ENCODE data around the gene WTAP. TPM values are rescaled to one million over a fixed set of nuclear protein-coding genes. Genes with fewer than 3 reads are reported as not detected.
"Not testable (repeated sequence)": the region's sequence is repeated elsewhere in the genome, so short reads cannot be mapped to it uniquely, and the experiment has no call there.

Gene WTAP
- total RNA-seq, 2 experiments from 2014 or later: 211 to 227 TPM

- peaks cover 39% of the 10 kb centered on the region for H3K4me1 ChIP-seq (ENCODE audit: insufficient read depth, low read length)
- no peaks in the 10 kb centered on the region for H3K9me3 ChIP-seq (ENCODE audit: control insufficient read depth in 1 of 2, insufficient read depth in 1 of 2, low read length in 2 of 2)
- H3K4me3 ChIP-seq (ENCODE audit: low read length): peak overlapping the region; percentile 84
- CTCF ChIA-PET: interaction anchor here (1.3 to 1.5 kb wide), 3 partner anchors 17 to 100 kb away, joined by 3 to 4 read pairs (median 3); no protein-coding TSS in a partner anchor
- peaks cover 54% of the 10 kb centered on the region for H3K36me3 ChIP-seq (ENCODE audit: insufficient read depth, low read length)
- H3K27me3 ChIP-seq (ENCODE audit: control insufficient read depth in 1 of 2, insufficient read depth in 2 of 2, low read length in 2 of 2): no peaks in the 10 kb centered on the region
- Mint-ChIP-seq H3K9me3 (no peaks in the 10 kb centered on the region), H3K4me1 (ENCODE audit: low read depth) (peaks cover 68% of the 10 kb centered on the region), H3K27me3 (no peaks in the 10 kb centered on the region), H3K27ac (peak overlapping the region; percentile 95), H3K36me3 (ENCODE audit: low read depth) (peaks cover 93% of the 10 kb centered on the region), H3K4me3 (peak overlapping the region; percentile 99)
- ATAC-seq (ENCODE audit: poor library complexity) (no peak), DNase-seq (peak in 6 of 14 experiments; percentile 2 to 48 (median 12))
- intact Hi-C loops (cut with DNase I, micrococcal nuclease): loop anchor here (1.0 to 5.0 kb wide), 3 partner anchors 29 to 98 kb away; partner anchors contain the start of genes ACAT2 (in 1 of the 2) and SOD2 (in 1 of the 2)
- POLR2A ChIA-PET: interaction anchor here (0.6 to 5.5 kb wide), 12 partner anchors 9 to 178 kb away, joined by 3 to 176 read pairs (median 10); partner anchors contain the start of genes ACAT2, IGF2R, SOD2 and WTAP
- H3K27ac ChIP-seq (ENCODE audit: low read depth in 1 of 2, low read length in 2 of 2): peak overlapping the region; percentile 88 to 97
- TF ChIP-seq CTCF (IDR thresholded peaks at IDR 0.05): no peak
Measured at GRCh38 chr6:159790956-159791598, 63.8 kb downstream of the WTAP start.

GRCh38 chr6:159794976-159795375 is 67.7 kb downstream of the WTAP start:
- POLR2A ChIA-PET: not testable (repeated sequence)

GRCh38 chr6:159797554-159797953 is 70.2 kb downstream of the WTAP start:
- ChIA-PET POLR2A (no interaction called here), CTCF (no interaction called here)
- no peaks in the 10 kb centered on the region for H3K9me3 ChIP-seq (ENCODE audit: control insufficient read depth in 1 of 2, insufficient read depth in 1 of 2, low read length in 2 of 2)
- H3K9me3 Mint-ChIP-seq: no peaks in the 10 kb centered on the region
- H3K27me3 ChIP-seq (ENCODE audit: control insufficient read depth in 1 of 2, insufficient read depth in 2 of 2, low read length in 2 of 2): no peaks in the 10 kb centered on the region
- peaks cover 80% of the 10 kb centered on the region for H3K36me3 Mint-ChIP-seq (ENCODE audit: low read depth)
- peaks cover 63% of the 10 kb centered on the region for H3K36me3 ChIP-seq (ENCODE audit: insufficient read depth, low read length)
- peaks cover 12% of the 10 kb centered on the region for H3K4me1 ChIP-seq (ENCODE audit: insufficient read depth, low read length)
- H3K4me1 Mint-ChIP-seq (ENCODE audit: low read depth): peaks cover 15% of the 10 kb centered on the region
- no peak for ATAC-seq (ENCODE audit: poor library complexity)
- no peaks in the 10 kb centered on the region for H3K27me3 Mint-ChIP-seq
- intact Hi-C loops (cut with DNase I, micrococcal nuclease): no loop called here
- H3K27ac Mint-ChIP-seq: peak overlapping the region; percentile 8
- no peak overlapping the region for H3K27ac ChIP-seq (ENCODE audit: low read depth in 1 of 2, low read length in 2 of 2)
- TF ChIP-seq CTCF (IDR thresholded peaks at IDR 0.05): no peak
- no peak overlapping the region for H3K4me3 ChIP-seq (ENCODE audit: low read length)
- DNase-seq: no peak
- no peak overlapping the region for H3K4me3 Mint-ChIP-seq

More at GRCh38 chr6:159794976-159795375, 67.7 kb downstream of the WTAP start:
- peak overlapping the region; percentile 40 for H3K4me3 Mint-ChIP-seq
- intact Hi-C loops (cut with DNase I, micrococcal nuclease): loop anchor here (5.0 kb wide), 1 partner anchor 57 kb away; no protein-coding TSS in a partner anchor
- H3K9me3 ChIP-seq (ENCODE audit: control insufficient read depth in 1 of 2, insufficient read depth in 1 of 2, low read length in 2 of 2); H3K9me3 Mint-ChIP-seq; H3K27ac ChIP-seq (ENCODE audit: low read depth in 1 of 2, low read length in 2 of 2); H3K4me3 ChIP-seq (ENCODE audit: low read length); DNase-seq; H3K27ac Mint-ChIP-seq; CTCF ChIA-PET; H3K27me3 ChIP-seq (ENCODE audit: control insufficient read depth in 1 of 2, insufficient read depth in 2 of 2, low read length in 2 of 2); ATAC-seq (ENCODE audit: poor library complexity); H3K27me3 Mint-ChIP-seq: not testable (repeated sequence)
- peaks cover 99% of the 10 kb centered on the region for H3K36me3 Mint-ChIP-seq (ENCODE audit: low read depth)
- peaks cover 69% of the 10 kb centered on the region for H3K36me3 ChIP-seq (ENCODE audit: insufficient read depth, low read length)
- peaks cover 28% of the 10 kb centered on the region for H3K4me1 ChIP-seq (ENCODE audit: insufficient read depth, low read length)
- H3K4me1 Mint-ChIP-seq (ENCODE audit: low read depth): peaks cover 41% of the 10 kb centered on the region

Data from CD4-positive, alpha-beta T cell (primary cell).